Adipose tissue (tissue), 3 donors: Measurements from ENCODE around the gene SORCS3. TPM values are rescaled to one million over a fixed set of nuclear protein-coding genes. Genes with fewer than 3 reads are reported as not detected.

Source experiments
- H3K27ac ChIP-seq: one replicate; pipeline ENCODE4 v1.5.1; 2013; ENCODE audit warnings: low read depth, low read length
- WGBS, 3 donors: extraction: QIAGEN DNeasy Blood & Tissue Kit; methylation state at CpG; one replicate each; pipeline ENCODE4 v1.1.7; 2013; 5-methylcytosine and 5-hydroxymethylcytosine counted together
- polyA plus RNA-seq, 3 donors: library from polyadenylated mRNA; stranded (reverse); fragments of 200-250 nt; gene quantifications; one replicate each; pipeline ENCODE4 v1.2.3, GENCODE V29; 2013
- donor health status: healthy with polysubstance abuse.
- donor health status: Bipolar disorder and iron deficiency.
- donor health status: healthy.

The SORCS3 gene
- polyA plus RNA-seq, 3 donors, result 0.01 TPM; not detected in 1

DNA sequence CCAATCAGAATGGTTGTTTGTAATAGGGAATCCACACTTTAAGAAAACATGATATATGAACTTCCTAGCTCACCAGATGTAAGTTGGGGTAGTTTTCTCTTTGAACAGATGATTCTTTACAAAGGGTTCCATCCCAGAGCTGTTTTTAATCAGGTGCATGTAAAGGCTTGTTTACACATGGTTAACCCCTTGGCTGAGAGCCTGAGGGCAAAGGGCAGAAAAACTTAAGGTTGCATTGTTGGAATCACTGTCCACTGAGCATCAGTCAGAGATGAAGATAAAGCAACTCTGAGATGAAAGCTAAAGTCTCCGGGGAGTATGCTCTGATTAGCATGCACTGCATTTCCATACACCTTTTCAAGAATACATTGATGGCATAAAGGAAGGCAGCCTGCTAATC lies 518.2 kb downstream of the SORCS3 start:
- 15 to 76% (median 43%) methylated on average over 1 of the region's 1 CpG for whole genome bisulfite sequencing, 3 donors
- H3K27ac ChIP-seq, result no peak overlapping the region

DNA sequence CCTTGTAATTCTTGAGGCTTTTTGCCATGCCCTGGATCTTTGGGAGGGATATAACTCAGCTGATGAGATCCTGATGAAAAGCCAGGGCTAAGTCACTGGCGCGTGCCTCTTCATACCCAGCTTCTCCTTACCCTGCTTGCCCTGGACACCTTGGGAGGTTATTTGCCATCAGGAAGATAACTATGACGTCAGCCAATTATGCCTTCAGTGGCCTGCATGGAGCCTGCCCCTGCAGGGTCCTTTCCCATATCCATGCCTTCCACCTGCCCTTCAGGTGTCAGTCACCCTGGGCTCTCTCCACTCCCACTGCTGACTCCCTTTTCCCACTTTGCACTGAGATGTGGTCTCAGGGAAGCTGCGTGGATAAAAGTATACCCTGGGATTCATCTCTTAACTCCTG lies 520.1 kb downstream of the SORCS3 start:
- 72 to 87% (median 84%) methylated on average over 4 of the region's 4 CpGs for WGBS, 3 donors
- H3K27ac ChIP-seq, result no peak overlapping the region

DNA sequence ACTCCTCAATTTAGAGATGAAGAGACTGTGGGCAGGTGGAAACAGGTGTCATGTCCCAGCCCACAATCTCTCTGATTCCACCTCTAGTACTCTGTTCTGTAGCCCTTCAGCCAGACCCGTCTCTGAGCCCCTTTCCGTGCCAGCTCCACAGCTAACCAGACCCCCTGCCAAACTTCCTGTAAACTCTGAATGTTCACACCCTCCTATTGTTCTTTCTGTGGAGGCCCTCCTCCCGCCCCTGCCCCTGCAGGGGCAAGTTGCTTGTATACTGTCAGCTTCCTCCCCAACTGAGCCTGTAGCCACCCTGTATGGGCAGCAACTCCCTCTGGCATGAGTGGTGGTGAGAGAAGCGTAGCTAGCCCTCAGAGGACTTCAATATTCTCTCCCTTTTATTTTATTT lies 520.7 kb downstream of the SORCS3 start:
- H3K27ac ChIP-seq, result no peak overlapping the region
- 26 to 50% (median 32%) methylated on average over 4 of the region's 4 CpGs for WGBS, 3 donors

DNA sequence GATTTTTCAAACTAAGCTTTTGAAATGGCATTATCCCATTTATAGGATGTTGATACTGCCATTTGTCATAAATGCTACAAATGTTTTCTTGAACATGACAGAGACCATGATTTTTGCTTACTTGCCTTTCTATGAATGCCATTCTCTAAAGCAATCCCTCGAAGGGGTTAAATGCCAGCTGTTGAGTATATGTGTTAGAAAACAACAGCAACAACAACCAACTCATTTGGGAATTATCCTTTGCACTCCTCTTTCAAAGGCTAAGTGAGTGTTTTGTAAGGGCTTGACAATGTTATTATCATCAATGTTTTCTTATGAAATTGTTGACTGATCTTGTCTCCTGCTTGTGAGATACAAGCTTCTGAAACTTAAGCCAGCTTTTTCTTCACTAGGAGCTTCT lies 529.4 kb downstream of the SORCS3 start:
- no peak overlapping the region for H3K27ac ChIP-seq
- WGBS, 3 donors, result 52 to 64% (median 61%) methylated on average over 1 of the region's 1 CpG

DNA sequence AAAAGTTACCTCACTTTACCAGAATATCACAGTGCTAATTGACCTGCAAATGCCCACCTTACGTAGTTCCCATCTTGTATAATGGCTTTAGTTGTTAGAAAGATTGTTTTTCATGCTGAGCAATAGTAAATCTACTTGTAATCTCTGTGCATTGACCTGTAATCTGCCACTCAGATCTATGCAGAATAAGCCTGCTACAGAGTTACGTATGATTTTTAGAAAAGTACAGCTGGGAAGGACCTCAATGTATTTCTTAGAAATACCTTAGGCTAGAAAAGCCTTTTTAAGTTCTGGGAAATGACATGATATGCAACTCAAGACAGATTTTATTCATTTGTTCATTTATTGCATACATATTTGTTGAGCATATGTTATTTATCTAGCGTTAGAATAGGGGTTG lies 530.9 kb downstream of the SORCS3 start:
- H3K27ac ChIP-seq, result no peak overlapping the region
- 68 to 88% (median 80%) methylated on average over 3 of the region's 3 CpGs for WGBS, 3 donors

DNA sequence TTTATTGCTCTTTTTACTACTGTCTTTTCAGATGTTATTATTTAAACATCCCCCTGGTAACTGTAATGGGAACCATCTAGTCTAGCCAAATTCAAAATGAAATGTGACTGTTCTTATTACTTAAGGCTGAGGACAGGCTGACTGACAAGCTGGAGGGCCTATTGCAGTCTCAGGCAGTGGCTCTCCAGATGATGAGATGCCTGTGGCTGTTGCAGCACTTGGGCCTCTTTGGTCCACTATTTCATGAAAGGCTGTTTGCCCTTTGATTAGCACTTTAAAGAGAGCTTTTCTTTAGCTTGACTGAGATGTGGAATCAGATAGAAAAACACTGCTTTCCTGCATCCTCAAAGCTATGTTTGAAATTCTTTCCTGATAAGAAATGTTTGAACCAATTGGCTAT lies 540.5 kb downstream of the SORCS3 start:
- H3K27ac ChIP-seq, result no peak overlapping the region

DNA sequence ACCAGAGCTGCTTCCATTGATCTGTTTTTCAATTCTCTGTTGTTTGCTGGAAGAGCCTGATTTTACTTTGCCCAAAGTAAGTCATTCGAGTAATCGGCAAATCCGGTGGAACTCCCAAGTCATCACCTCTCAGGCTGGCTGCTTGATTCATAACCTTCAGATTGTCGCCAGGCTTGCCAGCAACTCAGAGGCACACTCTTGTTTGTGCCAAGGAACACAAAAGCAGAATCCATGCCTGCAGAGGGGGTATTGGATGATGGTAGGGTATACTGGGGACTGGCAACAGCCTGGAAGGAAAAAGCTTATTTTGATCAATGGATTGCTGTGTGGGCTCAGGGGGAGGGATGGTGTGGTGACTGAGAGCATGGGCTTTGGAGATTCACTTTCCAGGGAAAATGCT lies 542.4 kb downstream of the SORCS3 start:
- H3K27ac ChIP-seq, result no peak overlapping the region
- WGBS, 3 donors, result 86 to 89% (median 88%) methylated on average over 4 of the region's 4 CpGs

DNA sequence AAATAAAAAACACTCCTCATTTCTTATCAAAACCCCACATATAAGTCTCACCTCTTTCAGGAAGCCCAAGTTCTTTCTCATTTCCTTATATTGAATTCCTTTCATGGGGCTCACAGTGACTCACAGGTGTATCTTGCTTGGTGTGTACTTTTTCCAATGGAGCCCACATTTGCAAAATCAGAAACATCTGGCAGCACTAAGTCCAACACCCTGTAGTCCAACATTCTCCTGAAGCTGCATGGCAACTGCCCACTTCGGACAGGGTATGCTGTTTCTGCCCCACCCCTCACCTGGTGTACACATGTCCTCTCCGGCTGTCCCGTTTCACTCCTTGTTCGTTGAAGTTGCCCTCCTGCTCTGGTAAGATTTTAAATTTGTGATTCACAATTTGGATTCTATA lies 544.1 kb downstream of the SORCS3 start:
- no peak overlapping the region for H3K27ac ChIP-seq
- 84 to 85% (median 84%) methylated on average over 4 of the region's 4 CpGs for WGBS, 3 donors

DNA sequence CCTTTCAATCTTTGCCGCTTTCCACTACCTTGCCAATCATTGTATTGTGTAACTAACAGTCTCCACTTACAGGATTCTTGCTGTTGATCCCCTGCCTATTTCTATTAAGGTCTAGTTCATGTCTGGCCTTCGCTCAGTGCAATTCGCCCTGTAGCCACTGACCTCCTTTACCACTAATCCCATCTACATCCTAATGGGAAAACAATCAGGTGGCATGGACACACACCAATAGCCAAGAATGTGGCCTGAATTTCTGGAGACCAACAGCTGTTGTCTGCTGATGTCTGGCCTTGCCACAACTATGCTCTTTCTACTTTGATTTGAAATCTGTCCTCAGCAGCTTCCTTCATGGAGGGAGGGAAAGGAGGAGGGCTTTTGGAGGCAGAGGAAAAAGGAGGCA lies 546.2 kb downstream of the SORCS3 start:
- H3K27ac ChIP-seq, result no peak overlapping the region
- 85 to 89% (median 86%) methylated on average over 3 of the region's 3 CpGs for WGBS, 3 donors

DNA sequence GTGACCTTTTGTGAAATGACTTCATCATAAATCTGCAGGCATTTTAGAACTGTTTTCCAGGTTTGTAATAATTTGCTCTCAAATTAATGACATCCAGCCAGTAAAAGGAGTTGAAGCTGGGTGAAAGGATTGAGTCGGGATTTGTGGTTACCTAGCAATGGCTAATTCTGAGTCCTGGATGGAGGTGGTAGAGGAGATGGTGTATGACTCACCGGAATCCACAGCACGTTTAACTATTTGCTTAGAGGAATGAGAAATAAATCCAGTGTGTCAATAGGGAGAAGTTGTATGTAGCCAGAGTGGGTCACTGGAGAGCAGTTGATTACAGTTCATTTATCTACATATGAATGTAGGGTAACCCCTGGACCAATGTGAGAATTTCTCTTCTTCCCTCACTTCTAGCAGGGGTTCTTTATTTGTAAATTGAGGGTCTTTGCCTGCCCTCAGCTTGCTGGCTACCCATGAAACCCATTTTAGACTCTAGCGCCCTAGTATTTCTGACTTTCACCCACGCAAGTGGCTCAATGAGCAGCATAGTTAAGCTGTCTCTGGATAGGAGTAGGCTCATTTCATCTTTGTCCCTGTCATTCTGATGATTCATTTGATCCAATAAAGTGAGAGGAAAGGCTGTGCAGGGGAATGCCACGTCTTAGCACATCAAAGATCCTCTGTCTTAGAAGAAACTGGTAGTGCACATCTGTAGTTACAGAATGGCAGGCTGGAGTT lies 547.8 kb downstream of the SORCS3 start:
- 53 to 72% (median 66%) methylated on average over 6 of the region's 6 CpGs for WGBS, 3 donors
- no peak overlapping the region for H3K27ac ChIP-seq

DNA sequence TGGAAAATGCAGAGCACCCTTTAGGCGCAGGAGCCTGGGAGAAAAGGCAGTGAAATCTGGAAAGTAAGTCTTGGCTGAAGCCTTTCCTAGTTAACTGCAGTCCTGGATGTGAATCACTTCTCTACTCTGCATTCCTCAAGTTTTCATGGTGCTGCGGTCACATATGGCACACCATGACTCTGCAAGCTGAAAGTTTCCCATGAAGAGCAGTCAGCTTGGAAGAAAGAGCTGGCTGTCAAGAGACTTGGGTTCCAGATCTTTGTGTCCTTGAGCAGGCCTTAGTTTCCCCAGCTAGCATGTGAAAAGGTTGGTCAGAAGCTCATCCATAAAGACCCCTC lies 548.3 kb downstream of the SORCS3 start:
- WGBS, 3 donors, result 93 to 95% (median 94%) methylated on average over 2 of the region's 2 CpGs
- H3K27ac ChIP-seq, result no peak overlapping the region

DNA sequence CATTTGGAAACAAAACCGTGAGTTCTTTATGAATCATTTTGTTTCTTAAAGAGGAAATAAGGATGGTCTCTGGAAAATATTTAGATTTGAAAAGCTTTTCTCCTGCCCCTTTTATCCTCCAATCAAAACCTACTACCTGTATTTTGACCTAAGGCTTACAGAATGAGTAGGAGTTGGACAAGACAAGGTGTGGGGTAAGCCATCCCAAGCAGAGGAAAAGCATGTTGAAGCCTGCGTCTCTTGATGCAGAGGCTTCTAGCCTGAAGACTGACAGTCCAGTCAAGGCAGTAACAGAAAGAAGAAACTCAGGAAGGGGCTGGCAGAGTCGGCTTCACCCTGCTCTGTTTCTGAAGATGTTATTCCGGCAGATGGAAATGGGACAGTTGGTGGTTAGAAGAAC lies 551.1 kb downstream of the SORCS3 start:
- WGBS, 3 donors, result 84 to 87% (median 86%) methylated on average over 4 of the region's 4 CpGs
- H3K27ac ChIP-seq, result no peak overlapping the region

DNA sequence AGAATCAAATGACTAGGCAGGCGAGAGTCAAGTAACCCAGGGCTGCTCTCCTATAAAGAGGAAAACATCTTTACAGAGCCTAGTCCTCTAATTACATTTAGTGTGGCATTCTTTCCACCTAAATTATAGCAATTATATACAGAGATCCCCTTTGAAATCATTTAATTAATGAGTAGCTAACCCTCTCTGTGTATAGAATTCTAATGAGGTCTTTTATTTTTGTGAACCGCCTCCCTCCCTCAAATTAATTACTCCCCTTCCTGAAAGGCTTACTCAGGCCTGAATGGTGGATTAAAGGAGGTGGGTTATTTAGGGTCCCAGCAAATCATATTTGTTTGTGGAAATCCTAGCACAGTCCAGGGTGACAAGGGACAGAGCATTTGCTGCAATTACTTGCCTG lies 551.8 kb downstream of the SORCS3 start:
- WGBS, 3 donors, result 81 to 85% (median 82%) methylated on average over 2 of the region's 2 CpGs
- no peak overlapping the region for H3K27ac ChIP-seq

DNA sequence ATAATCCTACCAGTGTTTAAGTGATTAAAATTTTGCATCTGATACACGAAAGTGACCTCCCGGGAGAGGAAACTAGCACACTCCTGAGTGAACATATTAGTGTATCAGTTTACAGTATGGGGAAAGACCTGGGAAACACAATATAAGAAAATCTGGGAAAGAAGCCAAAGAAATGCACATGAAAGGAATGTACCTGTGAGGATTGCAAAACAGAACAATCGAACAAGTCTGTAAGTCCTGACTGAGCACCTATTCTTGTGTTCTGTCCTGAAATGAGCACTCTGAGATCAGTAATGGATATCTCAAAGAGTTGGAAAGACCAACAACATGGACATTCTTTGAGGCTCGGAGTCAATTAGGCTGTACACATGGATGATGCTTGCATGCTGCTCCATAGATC lies 554.7 kb downstream of the SORCS3 start:
- WGBS, 3 donors, result 41 to 68% (median 60%) methylated on average over 4 of the region's 4 CpGs
- H3K27ac ChIP-seq, result no peak overlapping the region

DNA sequence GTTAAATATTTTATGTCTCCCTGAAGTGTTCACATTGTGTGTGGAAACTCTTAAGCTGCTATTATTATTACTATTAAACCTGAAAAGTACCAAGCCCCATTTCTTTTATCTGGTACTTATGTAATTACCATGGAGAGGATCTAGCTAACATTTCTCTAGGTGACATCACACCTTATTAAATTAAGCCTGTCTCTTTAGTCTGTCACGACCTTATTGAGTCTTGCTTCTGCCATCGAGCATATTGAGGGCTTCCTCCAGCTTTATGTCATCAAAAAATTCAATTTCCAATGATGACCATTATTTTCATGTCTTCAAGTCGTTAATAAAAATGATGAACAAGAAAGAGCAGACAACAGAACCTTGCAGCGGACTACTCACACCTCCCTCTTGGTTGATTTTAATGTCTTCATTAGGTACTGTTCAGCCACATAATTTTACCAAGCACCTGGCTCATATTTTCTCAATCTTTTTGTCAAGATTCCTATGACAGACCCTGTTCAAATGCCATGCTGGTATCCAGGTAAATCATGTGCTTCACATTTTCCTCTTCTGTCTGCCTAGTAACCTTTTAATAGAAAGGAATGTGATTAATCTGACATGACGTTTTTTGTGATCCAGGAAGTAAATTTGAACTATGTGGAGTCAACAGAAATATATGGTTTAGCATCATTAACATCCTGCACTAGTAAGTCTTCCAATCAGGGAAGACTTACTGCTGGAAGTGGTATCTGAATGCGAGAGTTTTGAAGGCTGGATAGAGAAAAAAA lies 556.7 kb downstream of the SORCS3 start:
- WGBS, 3 donors, result 54 to 65% (median 61%) methylated on average over 6 of the region's 6 CpGs
- H3K27ac ChIP-seq, result no peak overlapping the region

DNA sequence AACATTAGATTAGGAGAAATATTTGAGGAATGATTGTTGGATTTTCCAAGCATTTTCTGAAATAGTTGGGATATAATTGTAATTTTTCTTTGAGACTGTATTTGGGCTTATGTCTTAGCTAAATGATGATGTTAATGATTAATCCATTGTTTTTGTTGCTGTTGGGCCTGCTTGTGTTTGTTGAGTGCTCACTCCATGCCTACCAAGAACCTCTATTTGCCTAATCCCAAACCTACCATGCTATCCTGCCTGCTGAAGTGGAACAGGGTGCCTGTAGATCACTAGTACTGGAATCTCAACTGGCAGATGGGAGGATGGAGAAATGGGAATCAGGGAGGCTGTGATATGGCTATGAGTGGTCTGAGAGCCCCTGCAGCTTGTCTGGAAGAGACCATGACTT lies 565.5 kb downstream of the SORCS3 start:
- H3K27ac ChIP-seq, result no peak overlapping the region

DNA sequence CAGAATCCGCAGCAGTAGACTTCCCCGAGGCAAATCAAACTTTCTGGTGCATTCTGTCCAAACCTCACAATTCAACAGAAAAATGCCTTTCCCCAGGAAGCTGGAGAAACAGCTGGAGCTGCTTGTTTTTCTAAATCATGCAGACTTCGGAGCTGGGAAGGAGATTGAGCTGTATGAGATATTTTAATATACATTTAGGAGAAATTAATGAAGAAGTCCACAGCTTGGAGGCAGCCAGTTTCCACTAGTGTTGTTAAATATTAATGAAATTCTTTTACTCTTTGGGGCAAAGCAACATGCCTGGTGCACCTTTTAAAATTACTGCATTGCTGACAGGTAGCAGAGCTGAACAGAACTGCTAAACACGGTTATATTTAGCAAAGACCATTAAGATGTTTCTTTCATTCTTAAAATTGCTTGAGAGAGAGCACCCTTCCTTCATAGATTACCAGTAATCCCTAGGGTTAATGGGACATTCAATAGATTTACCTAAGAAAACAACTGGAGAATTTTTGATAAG lies 566.4 kb downstream of the SORCS3 start:
- WGBS, 3 donors, result 23 to 65% (median 60%) methylated on average over 4 of the region's 4 CpGs
- no peak overlapping the region for H3K27ac ChIP-seq

DNA sequence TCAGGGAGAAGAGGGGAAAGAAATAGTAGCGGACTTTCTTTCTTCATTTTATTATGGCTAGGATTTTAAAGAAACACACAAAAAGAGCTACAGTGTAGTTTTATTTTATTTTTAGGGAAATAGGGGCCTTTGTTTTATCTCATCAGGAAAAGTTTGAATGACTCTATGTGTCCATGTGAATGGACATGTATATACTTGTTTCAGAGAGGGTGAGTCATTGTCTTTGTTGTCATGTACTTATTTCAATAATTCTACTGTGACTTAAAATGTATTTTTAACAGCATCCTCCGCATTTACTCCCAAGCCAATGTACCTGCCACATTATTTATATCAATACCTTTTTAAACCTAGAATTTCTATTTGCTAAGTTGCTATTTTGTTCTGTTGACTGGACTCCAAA lies 569.5 kb downstream of the SORCS3 start:
- 84 to 88% (median 87%) methylated on average over 2 of the region's 2 CpGs for WGBS, 3 donors
- H3K27ac ChIP-seq, result no peak overlapping the region

DNA sequence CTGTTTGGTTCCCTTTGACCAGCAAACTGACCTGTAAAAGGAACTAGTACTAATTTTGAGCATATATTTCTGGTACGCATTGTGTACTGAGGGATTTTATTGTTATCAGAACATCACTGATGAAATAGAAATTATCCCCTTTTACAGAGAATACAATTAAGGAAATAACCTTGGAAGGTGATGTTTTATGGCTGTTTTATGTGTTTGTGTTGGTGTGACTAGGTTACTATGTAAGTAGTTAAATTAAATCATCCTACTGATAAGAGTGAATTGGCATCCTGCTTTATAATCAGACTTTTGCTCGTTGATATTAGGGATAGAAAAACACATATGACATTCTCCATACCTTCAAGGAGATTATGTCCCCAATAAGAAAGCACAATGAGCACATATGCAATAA lies 596.6 kb downstream of the SORCS3 start:
- 64 to 79% (median 71%) methylated on average over 2 of the region's 2 CpGs for WGBS, 3 donors
- H3K27ac ChIP-seq, result no peak overlapping the region
